ENCODE data around the gene PROC.
A peak's percentile ranks its signal among the peaks of the same experiment; 100 is the strongest.

PROC gene

DNA sequence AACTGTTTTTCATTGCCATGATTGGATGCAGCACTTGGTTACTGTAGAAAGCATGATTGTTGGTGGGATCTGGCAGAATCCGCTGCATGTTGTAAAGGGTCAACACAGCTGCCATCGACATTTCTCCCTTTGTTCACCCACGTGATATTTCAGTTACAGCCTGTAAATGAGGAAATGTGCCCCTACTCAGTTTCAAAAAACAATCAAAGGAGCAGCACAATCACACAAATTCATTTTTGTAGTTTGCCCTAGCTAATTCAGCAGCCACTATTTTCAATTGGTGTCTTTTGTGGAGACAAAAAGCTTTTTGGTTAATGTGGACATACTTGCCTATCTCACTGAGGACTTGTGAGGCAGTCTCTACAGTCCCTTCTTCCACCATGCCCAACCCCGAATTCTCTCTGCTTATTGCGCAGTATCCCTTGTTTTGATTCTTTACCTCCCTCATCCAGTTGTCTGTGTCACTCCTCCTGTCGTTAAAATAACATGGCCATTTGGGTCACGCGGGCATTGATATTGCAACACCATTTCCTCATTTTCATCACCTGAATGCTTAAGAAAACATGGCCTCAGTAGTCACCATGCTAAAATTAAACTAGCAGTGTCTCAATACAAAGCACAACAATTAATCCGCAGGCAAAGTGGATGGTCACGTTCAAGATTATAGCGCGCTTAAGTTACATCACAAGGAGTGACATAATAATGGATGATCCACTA lies 6.4 kb upstream of the PROC start:
- FAIRE-seq, result peak; percentile 28
- TF ChIP-seq POLR2AphosphoS5 (IDR thresholded peaks at IDR 0.05; ENCODE audit: low read depth, low read length) (no peak), SPI1 (IDR thresholded peaks at IDR 0.05; ENCODE audit: low read depth, low read length) (peak; percentile 66)
- no peak for DNase-seq (ENCODE audit: insufficient read length, low spot score)

DNA sequence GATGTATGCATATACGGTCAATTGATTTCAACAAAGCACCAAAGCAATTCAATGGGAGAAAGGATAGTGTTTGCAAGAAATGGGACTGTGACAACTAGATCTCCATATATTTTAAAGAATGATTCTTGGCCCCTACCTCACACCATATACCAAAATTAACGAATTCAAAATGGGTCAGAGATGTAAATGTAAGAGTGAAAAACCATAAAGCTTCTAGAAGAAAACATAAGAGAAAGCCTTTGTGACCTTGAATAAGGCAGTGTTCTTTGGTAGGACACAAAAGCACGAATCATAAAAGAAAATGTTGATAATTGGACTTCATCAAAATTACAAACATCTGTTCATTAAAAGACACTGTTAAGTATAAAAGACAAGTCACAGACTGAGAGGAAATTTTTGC lies 5.0 kb upstream of the PROC start:
- DNase-seq (ENCODE audit: insufficient read length, low spot score), result no peak
- FAIRE-seq, result no peak
- TF ChIP-seq SPI1 (IDR thresholded peaks at IDR 0.05; ENCODE audit: low read depth, low read length) (no peak), POU2F2 (IDR thresholded peaks at IDR 0.05; ENCODE audit: low read depth, low read length) (no peak), PAX5 (IDR thresholded peaks at IDR 0.05; ENCODE audit: insufficient read depth, low read length, severe bottlenecking) (no peak), TAF1 (IDR thresholded peaks at IDR 0.05; ENCODE audit: low read depth, low read length) (no peak), POLR2AphosphoS5 (IDR thresholded peaks at IDR 0.05; ENCODE audit: low read depth, low read length) (no peak), POLR2A (IDR thresholded peaks at IDR 0.05; ENCODE audit: low read depth, low read length) (no peak)

DNA sequence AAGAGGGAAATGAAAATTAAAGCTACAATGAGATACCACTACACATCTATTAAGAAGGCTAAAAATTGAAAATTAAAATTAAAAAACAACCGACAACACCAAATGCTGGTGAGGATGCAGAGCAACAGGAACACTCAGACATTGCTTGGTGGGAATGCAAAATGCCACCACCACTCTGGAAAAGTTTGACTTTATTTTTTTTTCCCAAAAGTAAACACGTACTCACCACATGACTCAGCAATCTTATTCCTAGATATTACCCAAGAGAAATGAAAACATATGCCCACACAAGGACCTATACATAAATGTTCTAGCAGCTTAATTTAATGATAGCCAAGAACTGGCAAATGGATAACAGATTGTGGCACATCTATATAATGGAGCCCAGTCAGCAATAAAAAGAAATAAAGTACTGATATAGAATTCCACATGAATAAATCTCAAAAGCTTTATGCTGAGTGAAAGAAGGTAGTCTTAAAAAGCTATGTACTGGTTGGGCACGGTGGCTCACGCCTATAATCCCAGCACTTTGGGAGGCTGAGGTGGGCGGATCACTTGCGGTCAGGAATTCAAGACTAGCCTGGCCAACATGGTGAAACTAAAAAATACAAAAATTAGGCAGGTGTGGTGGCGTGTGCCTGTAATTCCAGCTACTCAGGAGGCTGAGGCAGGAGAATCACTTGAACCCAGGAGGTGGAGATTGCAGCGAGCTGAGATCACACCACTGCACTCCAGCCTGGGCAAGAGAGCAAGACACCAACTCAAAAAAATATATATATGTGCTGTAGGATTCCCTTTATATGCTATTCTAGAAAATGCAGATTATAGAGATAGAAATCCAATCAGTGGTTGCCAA lies 4.2 kb upstream of the PROC start:
- no peak for FAIRE-seq
- TF ChIP-seq POLR2A (IDR thresholded peaks at IDR 0.05; ENCODE audit: low read depth, low read length) (no peak), TAF1 (IDR thresholded peaks at IDR 0.05; ENCODE audit: low read depth, low read length) (no peak), PAX5 (IDR thresholded peaks at IDR 0.05; ENCODE audit: insufficient read depth, low read length, severe bottlenecking) (no peak), SPI1 (IDR thresholded peaks at IDR 0.05; ENCODE audit: low read depth, low read length) (no peak), POLR2AphosphoS5 (IDR thresholded peaks at IDR 0.05; ENCODE audit: low read depth, low read length) (no peak)
- DNase-seq (ENCODE audit: insufficient read length, low spot score), result no peak

DNA sequence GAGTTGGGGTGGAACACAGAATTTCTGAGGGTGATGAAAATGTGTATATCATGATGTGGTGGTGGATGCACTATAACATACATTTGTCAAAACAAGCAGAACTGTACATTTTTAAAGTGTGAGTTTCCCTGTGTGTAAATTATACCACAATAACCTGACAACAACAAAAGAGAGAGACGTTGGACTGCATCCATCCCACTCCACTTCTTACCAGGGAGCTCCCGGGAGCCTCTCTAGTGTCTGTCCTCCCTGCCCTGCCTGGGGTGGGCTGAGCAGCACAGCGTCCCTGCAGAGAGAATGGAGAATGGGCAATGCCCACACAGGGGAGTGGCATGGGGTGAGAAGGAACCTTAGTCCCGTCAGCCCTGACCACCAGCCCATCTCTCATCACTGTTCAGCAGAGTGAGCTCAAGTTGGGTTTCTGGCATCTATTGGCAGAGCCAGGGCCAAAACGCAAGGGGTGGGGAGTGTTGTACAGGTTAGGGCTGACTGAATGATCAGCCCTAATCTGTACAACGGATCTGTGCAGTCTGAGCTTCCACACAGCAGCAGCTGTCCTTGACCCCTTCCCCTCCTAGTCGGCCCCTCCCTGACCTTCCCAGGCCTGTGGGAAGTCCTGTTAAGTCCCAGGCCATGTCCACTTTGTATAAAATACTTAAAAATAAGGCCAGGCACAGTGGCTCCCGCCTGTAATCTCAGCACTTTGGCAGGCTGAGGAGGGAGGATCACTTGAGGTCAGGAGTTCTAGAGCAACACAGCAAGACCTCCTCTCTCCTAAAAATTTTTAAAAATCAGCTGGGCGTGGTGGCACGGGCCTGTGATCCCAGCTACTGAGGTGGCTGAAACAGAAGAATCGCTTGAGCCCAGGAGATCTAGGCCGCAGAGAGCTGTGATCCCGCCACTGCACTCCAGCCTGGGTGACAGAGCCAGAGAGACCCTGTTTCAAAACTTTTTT lies 3.3 kb upstream of the PROC start:
- DNase-seq (ENCODE audit: insufficient read length, low spot score), result no peak
- no peak for FAIRE-seq
- TF ChIP-seq TAF1 (IDR thresholded peaks at IDR 0.05; ENCODE audit: low read depth, low read length), result no peak
- no peak for TF ChIP-seq POLR2A (IDR thresholded peaks at IDR 0.05; ENCODE audit: low read depth, low read length)
- no peak for TF ChIP-seq PAX5 (IDR thresholded peaks at IDR 0.05; ENCODE audit: insufficient read depth, low read length, severe bottlenecking)
- TF ChIP-seq POLR2AphosphoS5 (IDR thresholded peaks at IDR 0.05; ENCODE audit: low read depth, low read length), result no peak
- no peak for TF ChIP-seq POU2F2 (IDR thresholded peaks at IDR 0.05; ENCODE audit: low read depth, low read length)
- TF ChIP-seq SPI1 (IDR thresholded peaks at IDR 0.05; ENCODE audit: low read depth, low read length), result no peak

DNA sequence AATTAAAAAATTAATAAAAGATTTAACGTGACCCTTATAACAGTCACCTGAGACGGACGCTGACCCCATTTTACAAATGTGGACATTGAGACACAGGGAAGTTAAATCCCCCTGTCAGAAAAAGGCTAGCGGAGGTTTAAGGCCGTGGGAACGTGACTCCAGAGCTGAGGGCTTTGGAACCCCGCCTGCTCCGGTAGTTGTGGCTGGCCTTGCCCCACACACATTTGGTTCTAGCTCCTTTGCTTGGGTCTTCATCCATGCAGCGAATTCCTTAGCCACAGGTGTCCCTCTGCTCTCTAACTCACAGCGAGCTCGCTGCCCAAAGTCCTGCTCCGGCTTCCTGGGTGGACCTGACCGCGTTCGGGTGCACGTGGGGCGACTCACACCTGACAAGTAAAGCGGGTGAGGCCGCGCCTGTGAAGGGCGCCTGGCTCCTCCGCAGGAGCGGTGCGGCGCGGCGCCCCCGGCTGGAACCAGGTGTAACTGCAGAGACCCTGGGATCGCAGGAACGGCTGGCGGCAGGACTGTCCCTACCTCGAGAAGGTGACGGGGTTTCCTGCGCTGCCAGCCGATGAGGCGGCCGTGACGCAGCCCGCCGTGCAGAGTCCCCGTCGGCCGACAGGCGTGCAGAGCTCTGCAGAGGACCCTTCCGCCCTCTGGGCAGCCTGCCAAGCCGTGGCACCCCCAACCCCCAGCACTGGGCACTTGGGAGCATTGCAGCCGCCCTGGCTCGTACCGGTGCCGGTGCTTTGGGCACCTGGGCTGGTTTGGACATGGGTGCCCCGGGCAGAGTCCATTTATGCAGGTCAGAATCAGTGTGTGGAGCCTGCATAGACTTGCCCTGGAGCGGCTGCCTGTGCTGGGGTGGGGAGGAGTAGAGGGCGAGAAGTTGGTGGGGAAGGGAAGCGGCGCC lies 2.4 kb upstream of the PROC start:
- FAIRE-seq, result peak; percentile 96
- DNase-seq (ENCODE audit: insufficient read length, low spot score), result peak; percentile 81
- TF ChIP-seq POLR2A (IDR thresholded peaks at IDR 0.05; ENCODE audit: low read depth, low read length), result no peak
- no peak for TF ChIP-seq POU2F2 (IDR thresholded peaks at IDR 0.05; ENCODE audit: low read depth, low read length)
- no peak for TF ChIP-seq POLR2AphosphoS5 (IDR thresholded peaks at IDR 0.05; ENCODE audit: low read depth, low read length)
- TF ChIP-seq TAF1 (IDR thresholded peaks at IDR 0.05; ENCODE audit: low read depth, low read length), result no peak
- TF ChIP-seq SPI1 (IDR thresholded peaks at IDR 0.05; ENCODE audit: low read depth, low read length), result no peak
- TF ChIP-seq PAX5 (IDR thresholded peaks at IDR 0.05; ENCODE audit: insufficient read depth, low read length, severe bottlenecking), result no peak

DNA sequence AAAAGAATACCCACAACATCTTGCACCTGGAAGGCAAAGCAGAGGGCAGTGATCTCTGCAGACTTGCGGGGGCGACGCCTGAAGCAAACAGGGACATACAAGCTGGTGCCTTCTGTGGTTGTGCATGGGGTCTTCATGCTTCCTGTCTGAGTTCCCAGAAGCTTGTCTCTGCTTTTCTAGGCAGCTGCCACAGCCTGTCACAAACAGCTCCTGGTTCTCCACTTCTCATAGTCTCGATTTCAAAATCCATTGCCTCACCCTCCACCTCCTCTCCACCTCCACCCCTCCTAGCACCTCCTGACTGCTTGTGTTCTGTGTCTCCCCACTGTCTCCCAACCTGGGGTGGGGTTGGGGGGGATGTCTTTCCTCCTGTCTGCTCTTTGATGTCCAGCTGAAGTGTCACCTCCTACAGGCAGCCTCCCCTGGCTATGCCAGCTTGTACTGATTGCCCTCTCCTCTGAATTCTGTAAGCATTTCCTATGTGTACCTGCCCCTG lies 1.7 kb upstream of the PROC start:
- FAIRE-seq (peak; percentile 60), DNase-seq (ENCODE audit: insufficient read length, low spot score) (no peak)
- TF ChIP-seq PAX5 (IDR thresholded peaks at IDR 0.05; ENCODE audit: insufficient read depth, low read length, severe bottlenecking), result no peak
- no peak for TF ChIP-seq POU2F2 (IDR thresholded peaks at IDR 0.05; ENCODE audit: low read depth, low read length)
- no peak for TF ChIP-seq POLR2A (IDR thresholded peaks at IDR 0.05; ENCODE audit: low read depth, low read length)
- TF ChIP-seq POLR2AphosphoS5 (IDR thresholded peaks at IDR 0.05; ENCODE audit: low read depth, low read length), result no peak
- no peak for TF ChIP-seq TAF1 (IDR thresholded peaks at IDR 0.05; ENCODE audit: low read depth, low read length)
- TF ChIP-seq SPI1 (IDR thresholded peaks at IDR 0.05; ENCODE audit: low read depth, low read length), result no peak

DNA sequence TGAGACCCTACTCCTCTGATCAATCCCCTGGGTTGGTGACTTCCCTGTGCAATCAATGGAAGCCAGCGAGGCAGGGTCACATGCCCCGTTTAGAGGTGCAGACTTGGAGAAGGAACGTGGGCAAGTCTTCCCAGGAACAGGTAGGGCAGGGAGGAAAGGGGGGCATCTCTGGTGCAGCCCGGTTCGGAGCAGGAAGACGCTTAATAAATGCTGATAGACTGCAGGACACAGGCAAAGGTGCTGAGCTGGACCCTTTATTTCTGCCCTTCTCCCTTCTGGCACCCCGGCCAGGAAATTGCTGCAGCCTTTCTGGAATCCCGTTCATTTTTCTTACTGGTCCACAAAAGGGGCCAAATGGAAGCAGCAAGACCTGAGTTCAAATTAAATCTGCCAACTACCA lies 821 bp upstream of the PROC start:
- no peak for DNase-seq (ENCODE audit: insufficient read length, low spot score)
- no peak for FAIRE-seq
- TF ChIP-seq POU2F2 (IDR thresholded peaks at IDR 0.05; ENCODE audit: low read depth, low read length) (no peak), POLR2AphosphoS5 (IDR thresholded peaks at IDR 0.05; ENCODE audit: low read depth, low read length) (no peak), SPI1 (IDR thresholded peaks at IDR 0.05; ENCODE audit: low read depth, low read length) (no peak), TAF1 (IDR thresholded peaks at IDR 0.05; ENCODE audit: low read depth, low read length) (no peak), POLR2A (IDR thresholded peaks at IDR 0.05; ENCODE audit: low read depth, low read length) (no peak), PAX5 (IDR thresholded peaks at IDR 0.05; ENCODE audit: insufficient read depth, low read length, severe bottlenecking) (no peak)

DNA sequence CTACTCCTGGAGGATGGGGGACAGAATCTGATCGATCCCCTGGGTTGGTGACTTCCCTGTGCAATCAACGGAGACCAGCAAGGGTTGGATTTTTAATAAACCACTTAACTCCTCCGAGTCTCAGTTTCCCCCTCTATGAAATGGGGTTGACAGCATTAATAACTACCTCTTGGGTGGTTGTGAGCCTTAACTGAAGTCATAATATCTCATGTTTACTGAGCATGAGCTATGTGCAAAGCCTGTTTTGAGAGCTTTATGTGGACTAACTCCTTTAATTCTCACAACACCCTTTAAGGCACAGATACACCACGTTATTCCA lies 844 bp downstream of the PROC start:
- DNase-seq (ENCODE audit: insufficient read length, low spot score) (no peak), FAIRE-seq (no peak)
- TF ChIP-seq POU2F2 (IDR thresholded peaks at IDR 0.05; ENCODE audit: low read depth, low read length) (no peak), SPI1 (IDR thresholded peaks at IDR 0.05; ENCODE audit: low read depth, low read length) (no peak), PAX5 (IDR thresholded peaks at IDR 0.05; ENCODE audit: insufficient read depth, low read length, severe bottlenecking) (no peak), POLR2A (IDR thresholded peaks at IDR 0.05; ENCODE audit: low read depth, low read length) (no peak), POLR2AphosphoS5 (IDR thresholded peaks at IDR 0.05; ENCODE audit: low read depth, low read length) (no peak), TAF1 (IDR thresholded peaks at IDR 0.05; ENCODE audit: low read depth, low read length) (no peak)
